Left kidney (tissue), 2 donors: Measurements from ENCODE around the gene ENDOV. TPM values are rescaled to one million over a fixed set of nuclear protein-coding genes. Genes with fewer than 3 reads are reported as not detected.

ENCODE experiments used
- DNase-seq: peaks from one replicate; pipeline ENCODE4 v3.0.0-alpha.2; 2013
- polyA plus RNA-seq: library from polyadenylated mRNA; unstranded; fragments of 120-200 nt; gene quantifications from one replicate; pipeline ENCODE4 v1.2.1, GENCODE V29; 2013; ENCODE audit not compliant: insufficient read length

Gene ENDOV
- polyA plus RNA-seq, 1 donor: 42.7 TPM

DNA sequence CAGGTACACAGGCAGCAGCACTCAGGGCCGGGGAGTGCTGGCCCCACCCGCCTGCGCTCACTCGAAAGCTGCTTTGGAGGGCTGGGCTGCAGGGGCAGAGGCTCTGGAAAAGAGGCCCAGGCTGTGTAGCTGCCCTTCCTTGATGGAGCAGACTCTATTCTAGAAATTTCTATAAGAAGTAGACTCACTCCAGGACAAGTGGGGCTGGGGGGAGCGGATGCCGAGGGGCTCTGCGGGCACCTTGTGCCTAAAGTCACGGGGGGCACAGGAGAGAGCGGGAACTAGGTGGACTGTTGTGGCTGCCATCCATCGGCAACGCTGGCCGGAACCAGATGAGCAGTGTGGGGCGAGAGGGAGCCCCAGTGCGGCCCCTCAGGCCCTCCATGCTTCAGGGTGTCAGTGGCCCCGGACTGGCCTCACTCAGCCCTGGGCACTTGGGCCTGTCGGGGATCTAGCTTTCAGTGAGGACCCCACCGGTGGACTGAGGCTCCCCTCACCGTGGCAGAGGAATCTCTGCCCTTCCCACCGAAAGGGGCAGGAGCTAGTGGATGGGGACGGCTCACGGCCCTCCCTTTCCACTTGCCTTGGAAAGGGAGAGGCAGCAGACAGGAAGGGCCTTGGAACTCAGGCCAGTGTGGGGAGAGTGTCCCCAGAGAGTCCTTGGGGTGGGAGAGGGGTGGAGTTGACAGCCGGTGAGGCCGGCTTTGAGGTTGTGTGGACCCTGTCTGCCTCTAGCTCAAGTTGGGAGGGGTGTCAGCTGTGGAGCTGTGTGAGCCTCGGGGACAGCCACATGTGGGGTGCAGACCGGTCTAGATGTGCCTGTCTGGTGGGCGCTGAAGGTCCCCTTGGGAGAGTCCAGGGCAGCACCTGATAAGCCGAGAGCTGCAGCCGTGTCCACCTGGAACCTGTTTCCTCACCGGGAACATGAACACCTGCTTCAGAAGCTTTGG, 16.6 kb downstream of the ENDOV start:
- DNase-seq: no peak

DNA sequence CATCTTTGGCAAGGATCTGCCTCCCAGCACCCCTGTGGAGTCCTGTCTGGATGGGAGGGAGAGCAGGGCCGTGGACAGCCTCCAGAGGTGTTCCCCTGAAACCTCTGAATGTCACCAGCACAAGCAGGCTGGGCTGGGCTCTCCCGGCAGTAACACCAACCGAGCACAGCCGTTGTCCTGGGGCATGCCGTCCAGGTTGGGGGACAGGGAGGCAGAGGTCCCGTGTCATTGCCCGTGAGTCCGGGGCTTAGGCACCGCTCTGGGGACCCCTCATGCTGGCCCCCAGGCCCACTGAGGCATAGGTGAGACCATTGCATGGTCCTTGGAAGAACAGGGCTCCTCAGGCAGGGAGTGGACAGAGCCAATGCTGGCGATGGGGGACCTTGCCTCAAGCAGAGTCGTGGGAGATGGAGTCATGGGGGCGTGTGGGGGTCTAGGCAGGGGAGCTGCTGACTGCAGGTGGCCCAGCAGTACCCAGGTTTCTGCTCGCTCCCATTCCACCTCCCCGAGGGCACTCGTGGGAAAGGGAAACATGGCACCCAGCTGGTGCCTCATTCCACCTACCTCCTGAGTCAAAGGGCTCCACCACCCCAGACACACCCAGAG, 17.5 kb downstream of the ENDOV start:
- DNase-seq: no peak

DNA sequence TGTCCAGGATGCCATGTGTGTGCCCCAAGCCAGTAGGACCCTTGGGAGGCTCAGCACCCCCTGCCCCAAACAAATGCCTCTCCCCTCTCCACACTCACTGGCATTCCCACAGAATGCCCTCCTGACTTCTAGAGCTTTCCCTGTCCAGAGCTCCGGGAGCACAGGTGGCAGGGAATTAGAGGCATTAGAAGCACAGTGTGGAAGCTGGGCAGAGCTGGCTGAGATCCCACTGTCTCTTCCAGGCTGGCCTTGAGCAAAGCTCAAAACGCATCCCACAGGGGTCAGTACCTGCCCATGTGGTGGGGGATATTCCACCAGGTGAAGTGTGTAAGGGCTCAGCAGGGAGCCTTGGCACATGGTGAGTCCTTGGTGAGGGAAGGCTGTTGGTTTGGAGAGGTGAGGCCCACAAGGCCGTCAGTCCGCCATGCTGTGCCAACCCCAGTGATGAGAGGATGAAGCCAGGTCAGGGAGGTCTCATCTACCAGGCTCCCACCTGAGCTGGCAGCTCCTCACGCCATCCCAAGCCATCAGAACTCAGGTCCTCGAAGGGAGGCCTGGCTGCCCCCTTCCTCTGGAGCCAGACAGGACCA, 18.1 kb downstream of the ENDOV start:
- no peak for DNase-seq

DNA sequence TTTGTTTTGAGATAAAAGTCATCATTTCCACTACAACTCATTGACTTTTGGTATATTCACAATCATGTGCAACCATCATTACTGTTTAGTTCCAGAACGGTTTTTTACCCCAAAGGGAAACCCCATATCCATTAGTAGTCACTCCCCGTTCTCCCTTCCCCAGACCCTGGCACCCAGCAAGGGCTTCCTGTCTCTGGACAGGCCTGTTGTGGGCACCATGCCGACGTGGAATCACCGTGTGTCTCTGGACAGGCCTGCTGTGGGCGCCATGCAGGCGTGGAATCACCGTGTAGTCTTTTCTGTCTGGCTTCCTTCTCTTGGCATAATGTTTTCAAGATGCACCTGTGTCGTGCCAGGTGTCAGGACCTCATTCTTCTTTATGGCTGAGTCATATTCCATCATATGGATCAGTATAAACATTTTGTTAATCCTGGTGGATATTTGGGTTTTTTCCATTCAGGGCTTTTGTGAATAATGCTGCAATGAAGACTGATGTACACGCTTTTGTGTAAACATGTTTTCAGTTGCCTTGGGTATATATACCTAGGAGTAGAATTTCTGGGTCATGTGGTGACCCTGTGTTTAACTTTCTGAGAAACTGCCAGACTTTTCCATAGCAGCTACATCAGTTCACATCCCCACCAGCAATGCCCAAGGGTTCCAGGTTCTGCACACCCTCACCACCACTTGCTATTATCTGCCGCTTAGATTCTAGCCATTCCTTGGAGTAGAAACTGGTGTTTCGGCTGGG, 19.1 kb downstream of the ENDOV start:
- no peak for DNase-seq

DNA sequence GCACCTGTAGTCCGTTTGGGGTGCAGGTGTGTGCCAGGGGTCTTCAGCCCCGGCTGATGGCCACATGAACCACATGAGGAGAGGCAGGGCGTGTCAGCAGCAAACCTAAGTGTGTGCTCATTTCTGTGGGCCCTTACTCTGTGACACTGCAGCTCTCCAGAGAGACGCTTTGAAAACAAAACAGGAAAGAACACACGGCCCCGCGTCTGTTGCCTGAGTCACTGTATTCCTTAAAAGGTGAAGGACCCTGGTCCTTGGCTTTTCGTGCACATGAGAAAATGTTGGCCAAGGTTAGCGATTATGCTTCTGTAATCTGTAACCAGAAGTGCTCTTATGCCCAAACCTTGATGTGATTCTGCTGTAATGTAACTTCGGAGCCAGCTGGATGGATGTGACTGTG, 22.6 kb downstream of the ENDOV start:
- DNase-seq: no peak

DNA sequence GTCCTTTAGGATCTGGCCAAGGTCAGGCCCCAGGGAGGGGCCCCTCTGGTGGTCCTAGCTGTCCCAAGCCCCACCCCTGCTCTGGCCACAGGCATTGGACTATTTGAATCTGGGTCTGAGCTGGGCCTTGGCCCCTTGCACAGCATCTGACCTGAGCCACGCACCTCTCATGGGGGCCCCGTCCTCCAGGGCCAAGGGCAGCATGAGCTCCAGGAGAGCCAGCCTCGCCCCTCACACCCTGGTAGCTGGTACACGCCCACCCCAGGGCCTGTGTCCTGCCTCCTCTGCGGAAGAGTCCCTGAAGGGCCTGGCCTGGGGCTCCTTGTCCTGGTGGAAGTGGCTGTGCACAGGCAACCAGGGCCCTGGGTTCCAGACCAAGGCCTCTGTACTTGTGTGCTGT, 23.8 kb downstream of the ENDOV start:
- DNase-seq: no peak

DNA sequence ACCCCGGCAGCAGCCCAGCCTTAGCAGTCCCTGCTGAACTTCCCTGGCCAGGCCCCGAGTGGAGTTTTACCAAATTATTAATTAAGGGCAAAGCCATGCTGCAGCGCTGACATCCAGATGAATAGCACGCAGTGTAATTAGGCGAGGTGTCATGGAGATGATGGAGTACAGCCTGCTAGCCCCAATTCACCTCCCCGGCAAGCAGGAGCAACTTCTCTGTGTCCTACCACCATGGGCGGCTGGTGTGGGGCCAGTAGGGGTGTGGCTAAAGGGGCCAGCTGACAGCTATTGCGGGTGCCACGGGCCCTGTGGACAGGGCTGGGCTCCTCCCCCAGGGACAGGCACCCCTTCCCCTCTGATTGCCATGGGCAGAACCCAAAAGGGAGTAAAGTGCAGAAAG, 24.5 kb downstream of the ENDOV start:
- DNase-seq: no peak

DNA sequence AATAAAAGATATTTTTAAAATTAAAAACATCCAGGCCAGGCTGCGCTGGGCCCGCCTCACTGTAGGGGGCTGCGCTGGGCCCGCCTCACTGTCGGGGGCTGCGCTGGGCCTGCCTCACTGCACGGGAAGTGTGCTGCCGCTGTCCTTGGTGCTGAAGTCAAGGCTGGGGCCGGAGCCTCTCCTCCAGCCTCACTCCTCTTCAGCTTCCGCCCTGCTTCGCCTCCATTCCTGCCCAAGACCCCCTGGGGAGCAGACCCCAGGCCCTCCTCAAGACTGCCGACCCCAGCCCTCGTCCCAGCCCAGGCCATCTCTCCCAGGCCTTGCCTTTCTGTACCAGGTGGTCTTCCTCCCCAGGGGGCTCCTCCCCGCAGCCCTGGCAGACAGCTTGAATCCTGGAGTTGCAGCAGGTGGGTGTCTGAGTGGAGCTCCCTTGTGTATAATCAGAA, 26.2 kb downstream of the ENDOV start:
- peak; percentile 79 for DNase-seq

DNA sequence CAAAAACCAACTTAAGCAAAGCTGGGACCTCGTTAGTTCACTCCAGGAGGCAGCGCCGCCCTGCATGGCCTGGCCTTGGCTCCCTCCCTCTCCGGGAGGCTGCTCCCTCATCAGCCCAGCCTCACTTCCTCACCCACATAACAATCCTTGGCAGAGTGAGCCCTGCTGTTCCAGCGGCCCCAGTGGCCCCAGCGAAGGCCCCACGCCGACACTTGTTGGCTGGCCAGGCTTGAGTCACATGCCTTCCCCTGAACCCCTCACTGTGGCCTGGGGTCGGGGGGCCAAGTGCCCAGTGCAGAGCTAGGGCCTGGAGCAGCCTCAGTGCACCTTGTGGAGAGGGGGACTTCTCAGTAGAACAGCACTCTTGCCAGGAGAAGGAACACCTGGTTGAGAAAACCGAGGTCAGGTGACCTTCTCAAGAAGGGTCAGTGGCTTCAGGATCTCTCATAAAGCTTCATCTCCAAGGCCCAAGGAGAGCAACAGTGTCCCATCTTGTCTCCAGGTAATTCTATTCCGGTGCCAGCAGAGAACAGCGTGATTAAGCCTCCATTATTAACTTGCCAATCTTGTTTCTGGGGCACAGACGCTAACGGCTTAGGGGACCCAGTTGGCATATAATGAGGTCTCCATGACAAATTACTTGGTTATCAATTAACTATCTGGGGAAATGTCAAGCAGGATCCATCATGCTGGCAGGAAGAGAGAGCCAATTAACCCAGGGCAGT, 26.8 kb downstream of the ENDOV start:
- DNase-seq: no peak

DNA sequence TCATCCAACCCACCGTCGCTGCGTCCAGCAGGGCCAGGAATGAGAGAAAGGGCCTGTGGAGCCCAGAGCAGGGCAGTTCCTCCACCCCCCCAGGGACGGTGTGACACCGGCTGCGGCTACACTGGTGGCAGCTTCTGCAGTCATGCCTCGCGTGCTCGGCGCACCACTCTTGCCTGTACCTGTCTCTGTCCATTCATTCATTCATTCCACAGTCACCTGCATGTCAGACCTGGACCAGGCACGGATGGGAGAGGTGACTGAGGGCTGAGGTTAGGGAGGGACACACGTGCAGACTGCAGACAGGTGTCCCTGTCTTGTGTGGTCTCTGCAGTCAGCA, 27.3 kb downstream of the ENDOV start:
- no peak for DNase-seq

DNA sequence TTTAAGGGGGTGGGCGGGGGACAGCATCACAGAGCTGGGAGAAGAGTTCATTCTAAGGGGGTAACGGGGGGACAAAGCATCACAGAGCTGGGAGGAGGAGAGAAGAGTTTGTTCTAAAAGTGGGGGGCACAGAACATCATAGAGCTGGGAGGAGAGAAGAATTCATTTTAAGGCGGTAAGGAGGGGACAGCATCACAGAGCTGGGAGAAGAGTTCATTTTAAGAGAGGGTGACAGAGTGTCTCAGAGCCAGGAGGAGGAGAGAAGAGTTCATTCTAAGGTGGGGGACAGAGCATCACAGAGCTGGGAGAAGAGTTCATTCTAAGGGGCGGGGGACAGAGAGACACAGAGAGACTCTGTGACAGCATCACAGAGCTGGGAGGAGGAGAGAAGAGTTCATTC, 27.8 kb downstream of the ENDOV start:
- DNase-seq: no peak

DNA sequence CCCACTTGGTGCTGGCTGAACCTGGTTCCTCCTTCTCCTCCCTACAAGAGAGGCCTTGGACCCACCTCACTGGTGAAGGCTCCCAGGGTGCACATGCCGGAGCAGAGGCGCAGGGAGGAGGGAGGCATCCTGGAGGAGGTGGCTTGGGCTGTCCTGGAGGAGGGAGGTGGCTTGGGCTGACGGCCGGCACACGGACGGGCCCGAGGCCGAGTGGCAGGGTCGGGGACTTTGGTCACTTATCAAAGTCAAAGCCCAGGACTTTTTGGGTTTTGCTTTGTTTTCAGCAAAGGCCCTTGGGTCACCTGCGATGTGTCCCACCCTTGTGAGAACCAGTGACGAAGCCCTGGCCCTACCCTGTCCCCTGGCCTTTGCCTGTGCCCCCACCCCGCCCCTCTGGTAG, 28.5 kb downstream of the ENDOV start:
- no peak for DNase-seq

DNA sequence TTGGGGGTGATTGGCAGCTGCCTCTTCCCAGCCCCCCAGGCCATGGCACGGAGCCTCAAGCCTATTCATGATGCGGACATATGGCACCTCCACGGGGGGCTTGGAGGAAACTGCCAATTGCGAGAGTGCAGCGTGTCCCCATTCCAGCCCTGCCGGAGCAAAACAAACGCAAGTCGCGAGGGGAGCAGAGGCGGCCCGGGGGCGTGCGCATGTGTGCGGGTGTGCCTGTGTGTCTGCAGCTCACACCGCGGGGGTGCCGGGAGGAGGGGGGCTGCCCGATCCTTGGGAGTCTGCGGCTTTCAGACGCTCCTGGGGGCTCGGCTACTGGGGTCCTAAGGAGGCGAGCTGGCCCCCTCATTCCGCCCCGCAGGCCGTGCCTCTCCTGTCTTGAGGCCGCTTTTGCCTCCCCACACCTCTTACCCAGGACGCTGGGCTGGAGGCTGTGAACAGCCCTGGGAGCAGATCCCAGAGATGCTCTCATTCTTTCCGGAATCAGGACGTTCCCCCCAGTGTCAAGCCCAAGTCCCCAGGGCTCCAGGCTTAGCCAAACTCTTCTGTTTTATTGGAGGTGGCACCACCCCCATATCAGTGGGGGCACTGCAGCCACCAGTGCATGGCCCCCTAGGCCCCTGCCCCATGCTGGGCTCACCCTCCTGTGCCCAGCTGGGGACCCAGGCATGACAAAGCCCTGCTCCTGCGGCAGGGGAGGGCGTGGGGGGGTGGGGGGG, 29.1 kb downstream of the ENDOV start:
- no peak for DNase-seq

DNA sequence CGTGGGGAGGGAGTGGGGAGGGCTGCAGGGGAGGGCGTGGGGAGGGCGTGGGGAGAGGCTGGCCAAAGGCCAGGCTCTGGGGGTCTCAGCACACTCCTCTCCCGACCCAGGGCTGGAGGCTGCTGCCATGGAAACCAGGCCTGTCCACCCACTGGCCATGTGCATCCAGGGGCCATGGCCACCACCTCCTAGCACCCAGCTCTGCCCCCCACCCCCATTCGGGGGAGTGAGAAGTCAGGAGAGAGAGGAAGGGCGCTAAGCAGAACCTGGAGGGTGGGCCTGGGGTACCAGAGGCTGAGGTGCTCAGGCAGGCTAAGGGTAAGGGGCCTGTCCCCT, 29.6 kb downstream of the ENDOV start:
- no peak for DNase-seq

DNA sequence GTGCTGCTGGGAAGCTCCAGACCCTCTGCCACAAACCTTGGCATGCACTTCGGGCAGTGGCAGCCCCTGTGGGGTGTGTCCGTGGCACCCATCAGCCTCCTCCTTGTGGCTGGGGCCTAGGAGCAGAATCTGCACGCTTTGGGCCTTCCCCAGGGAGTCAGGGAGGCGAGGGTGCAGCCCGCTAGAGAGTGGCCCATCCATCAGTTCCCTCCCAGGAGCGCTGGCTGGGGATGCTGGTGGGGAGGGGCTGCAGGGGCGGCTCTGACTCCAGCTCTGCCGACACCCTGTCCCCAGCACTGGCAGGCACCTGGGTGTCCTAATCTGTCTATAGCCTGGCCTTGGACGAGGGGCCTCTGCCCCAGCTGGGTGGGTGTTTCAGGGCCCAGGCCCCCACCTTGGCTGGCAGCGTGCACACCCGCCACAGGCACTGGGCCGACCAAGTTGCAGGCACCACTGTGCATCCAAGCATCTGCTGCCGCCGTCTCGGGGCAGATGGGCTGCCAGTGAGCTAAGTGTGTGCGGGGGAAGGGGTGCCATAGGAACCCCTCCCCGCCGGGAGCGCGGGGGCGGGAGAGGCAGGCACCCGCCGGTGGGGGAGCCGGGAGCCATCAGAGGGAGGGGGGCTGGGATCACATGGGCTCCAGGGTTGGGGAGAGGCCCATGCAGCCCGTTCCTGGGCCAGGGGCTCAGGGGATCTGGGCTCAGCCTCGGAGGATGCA, 30.2 kb downstream of the ENDOV start:
- DNase-seq: no peak

DNA sequence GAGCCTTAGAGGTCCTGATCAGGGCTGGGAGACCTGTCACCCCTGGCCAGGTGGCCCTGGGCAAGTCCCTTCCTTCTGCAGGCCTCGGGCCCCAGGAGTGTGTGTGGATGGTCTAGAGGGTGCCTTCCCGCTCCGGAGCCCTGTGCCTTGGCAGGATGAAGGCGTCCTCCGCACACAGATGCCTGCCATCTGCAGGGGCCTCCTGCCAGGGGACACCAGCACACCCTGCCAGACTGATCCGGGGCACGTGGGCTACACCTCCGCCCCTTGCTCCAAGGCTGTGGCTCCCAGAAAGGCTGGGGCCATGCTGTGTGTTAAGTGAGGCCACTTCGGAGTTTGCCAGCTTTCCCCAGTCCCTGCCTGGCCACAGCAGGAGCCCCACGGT, 30.8 kb downstream of the ENDOV start:
- no peak for DNase-seq

DNA sequence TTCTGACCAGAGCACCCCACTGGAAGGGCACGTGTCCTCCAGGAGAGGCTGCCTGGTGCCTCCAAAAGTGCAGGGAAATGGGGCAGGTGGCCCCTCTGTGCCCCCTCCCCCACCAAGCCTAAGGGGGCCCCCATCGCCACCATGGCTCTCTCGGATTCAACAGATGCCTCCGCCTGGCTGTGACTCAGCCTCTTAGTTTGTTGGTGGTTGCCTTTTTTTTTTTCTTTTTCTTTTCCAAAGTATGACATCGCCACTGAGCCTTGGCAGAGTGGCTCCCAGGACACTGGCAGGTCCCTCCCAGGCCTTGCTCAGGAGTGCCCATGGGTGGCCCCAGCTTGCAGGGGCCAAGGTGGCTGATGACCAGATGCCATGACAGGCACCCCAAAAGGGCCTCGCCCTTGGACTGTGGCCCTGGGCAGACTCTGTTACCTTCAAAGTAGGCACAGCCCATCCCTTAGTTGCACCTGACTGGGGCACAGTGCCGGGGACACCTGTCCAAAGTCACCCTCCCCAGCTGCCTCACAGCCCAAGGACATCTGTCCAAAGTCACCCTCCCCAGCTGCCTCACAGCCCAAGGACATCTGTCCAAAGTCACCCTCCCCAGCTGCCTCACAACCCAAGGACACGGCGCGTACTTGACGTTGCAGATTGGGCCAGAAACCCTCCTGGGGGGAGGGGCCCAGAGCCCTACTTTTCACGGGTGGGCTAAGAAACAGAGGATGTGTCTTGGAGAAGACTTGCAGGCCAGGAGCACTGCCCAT, 31.9 kb downstream of the ENDOV start:
- no peak for DNase-seq

DNA sequence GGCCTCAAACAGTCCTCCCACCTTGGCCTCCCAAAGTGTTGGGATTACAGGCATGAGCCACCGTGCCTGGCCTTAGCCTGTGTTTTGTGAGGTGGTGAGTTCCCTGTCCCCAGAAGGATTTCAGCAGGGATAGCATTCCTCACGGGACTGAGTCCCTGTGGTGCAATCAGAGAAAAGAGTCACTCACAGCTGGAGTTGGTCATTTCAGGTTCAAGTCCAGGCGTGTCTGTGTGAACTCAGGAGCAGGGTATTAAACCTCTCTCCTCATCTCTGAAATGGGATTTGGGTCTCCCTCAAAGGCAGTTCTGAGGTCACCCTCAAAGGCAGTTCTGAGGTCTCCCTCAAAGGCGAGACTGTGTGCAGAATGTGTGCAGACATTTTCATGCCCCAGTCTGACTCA, 32.8 kb downstream of the ENDOV start:
- DNase-seq: no peak

DNA sequence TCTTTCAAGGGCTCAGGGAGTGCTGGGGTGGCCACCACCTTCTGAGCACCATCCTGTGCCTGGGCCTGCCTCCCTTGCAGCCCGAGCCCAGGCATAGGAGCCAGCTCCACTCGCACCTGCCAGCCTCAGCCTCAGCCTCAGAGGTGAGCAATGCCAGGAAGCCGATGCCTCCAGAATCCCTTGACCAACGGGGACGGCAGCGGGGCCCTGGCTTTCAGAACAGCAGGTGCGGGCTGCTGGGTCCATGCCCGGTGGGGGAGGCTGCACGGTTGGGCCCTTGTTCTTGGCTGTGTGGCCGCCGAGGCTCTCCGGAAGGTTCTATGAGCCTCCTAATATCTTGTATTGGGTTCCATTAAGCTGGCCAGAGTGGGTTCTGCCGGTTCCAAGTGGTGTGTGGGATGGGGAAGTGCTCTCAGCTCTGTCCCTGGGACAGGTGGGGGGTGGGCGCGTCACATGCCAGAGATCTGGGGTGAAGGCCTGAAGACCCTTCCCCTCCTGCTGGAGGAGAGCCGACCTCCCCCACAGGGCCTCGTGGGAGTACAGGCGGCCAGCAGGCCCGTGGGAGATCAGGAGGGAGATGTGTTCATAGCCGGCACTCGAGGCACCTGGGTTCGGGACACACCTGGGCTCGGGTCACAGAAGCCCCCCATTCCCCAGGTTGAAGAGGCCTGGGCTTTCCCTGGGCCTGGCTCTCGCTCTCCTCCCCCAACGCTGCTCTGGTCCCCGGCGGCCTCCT, 34.4 kb downstream of the ENDOV start:
- DNase-seq: no peak
